Activated T-cell treated with anti-CD3 and anti-CD28 coated beads, Interleukin-2, amount 50 U/mL, for 4 hours (primary cell): ENCODE measurements around the gene IGFBP6. TPM values are rescaled to one million over a fixed set of nuclear protein-coding genes. Genes with fewer than 3 reads are reported as not detected.
A peak's percentile ranks its signal among the peaks of the same experiment; 100 is the strongest.

Experiments used
- ATAC-seq, 2 donors: fragments of 200-7000 bp; cut with Tn5 transposase; one replicate each; pipeline ENCODE4 v1.10.0; 2021
- DNase-seq: peaks from one replicate; pipeline ENCODE4 v3.0.0-alpha.2; 2020
- H3K27me3 Mint-ChIP-seq: one replicate; pipeline ENCODE4 v1.8.0; 2021; ENCODE audit warnings: low read depth, mixed read lengths
- H3K36me3 Mint-ChIP-seq: one replicate; pipeline ENCODE4 v1.8.0; 2022; ENCODE audit warnings: mixed read lengths; ENCODE audit not compliant: insufficient read depth
- H3K4me1 Mint-ChIP-seq: one replicate; pipeline ENCODE4 v1.8.0; 2021; ENCODE audit warnings: low read depth, mixed read lengths
- H3K4me3 Mint-ChIP-seq: one replicate; pipeline ENCODE4 v1.8.0; 2021; ENCODE audit warnings: mild to moderate bottlenecking, moderate library complexity, mixed read lengths
- H3K9me3 Mint-ChIP-seq: one replicate; pipeline ENCODE4 v1.8.0; 2021; ENCODE audit warnings: mixed read lengths
- total RNA-seq, 3 donors: library from RNA; stranded (reverse); gene quantifications; one replicate each; pipeline ENCODE4 v1.2.1, GENCODE V29; 2021

IGFBP6 gene
- total RNA-seq, 3 donors from 2014 or later = 0.29 to 0.43 (median 0.38) TPM

DNA sequence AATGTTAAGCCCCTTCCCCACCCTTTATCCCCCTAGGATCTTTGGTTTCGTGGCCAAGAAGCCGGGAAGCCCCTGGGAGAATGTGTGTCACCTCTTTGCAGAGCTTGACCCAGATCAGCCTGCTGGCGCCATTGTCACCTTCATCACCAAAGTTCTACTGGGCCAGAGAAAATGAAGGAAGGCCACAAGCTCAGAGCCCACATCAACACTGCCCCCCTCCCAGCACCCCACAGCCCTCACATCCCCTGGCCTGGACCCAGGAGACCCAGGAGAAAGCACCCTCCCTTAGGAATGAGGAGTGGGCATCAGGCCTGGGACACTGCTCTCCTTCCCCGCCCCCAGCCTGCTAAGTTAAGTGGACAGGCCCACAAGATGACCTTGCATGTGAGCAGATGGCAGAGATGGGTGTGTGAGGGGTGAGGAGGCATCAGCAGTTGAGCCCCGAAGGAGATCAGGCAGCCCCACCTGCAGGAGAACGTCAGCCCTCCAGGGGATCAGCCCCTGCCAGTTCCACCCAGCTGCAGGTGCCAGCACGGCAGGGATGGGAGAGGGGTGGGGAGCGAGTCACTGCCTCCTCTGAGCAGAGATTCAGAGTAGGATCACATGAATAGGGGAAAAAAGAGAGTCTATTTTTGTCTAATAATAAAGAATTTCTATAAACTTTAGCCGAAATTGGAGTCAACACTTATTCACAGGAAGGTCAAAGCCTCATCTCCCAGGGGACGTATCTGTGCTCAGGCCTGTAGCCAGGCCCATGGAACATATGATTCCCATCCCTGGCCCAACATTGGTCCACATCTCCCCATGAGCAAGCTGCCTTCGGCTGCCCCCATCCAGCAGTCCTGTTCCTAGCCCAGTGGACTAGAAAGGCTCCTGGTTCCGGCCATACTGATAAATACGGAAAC, 33.5 kb upstream of the IGFBP6 start:
- Mint-ChIP-seq H3K4me1 (peaks cover 5% of the 10 kb centered on the region), H3K27me3 (no peaks in the 10 kb centered on the region), H3K36me3 (peaks cover 13% of the 10 kb centered on the region), H3K4me3 (no peak overlapping the region), H3K9me3 (no peaks in the 10 kb centered on the region)
- ATAC-seq (no peak), DNase-seq (no peak)

DNA sequence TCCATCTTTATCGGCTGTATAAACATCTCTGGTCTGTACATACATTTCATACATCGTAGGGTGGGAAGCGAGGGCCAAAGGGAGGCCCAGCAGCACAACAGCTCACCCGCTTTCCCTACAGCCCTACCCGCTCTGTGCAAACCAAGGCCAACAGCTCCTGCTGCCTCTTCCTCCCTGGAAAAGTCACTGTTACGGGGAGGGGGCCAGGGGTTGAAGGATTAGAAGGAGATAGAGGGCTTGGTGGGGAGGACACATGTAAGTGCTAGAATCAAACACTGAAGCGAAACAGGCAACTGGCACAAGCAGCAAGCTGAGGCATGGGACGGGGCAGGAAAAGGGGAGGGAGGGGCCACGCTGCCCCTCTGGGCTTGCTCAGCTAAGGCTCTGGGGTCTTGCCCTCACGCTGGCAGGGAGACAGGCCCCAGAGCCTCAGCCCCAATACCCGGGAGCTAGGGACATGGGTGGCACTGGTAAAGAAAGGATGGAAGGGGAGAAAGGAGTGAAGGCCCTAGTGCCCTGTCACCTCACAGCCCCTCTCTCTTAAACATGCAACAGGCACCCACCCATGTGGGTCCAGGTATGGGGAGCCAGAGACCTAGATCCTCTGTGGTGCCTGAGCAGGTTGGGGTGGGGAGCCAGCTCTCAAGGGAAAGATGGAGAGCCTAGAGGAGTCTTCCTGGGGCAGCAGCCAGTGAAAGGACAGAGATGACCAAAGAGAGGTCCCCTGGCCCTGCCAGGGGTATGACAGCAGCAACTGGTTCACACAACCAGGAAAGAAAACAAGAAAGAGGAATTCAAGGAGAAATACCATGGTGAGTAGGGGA, 32.6 kb upstream of the IGFBP6 start:
- H3K4me3 Mint-ChIP-seq = no peak overlapping the region
- DNase-seq (no peak), ATAC-seq (no peak)
- H3K36me3 Mint-ChIP-seq = peaks cover 13% of the 10 kb centered on the region
- peaks cover 5% of the 10 kb centered on the region for H3K4me1 Mint-ChIP-seq
- no peaks in the 10 kb centered on the region for H3K9me3 Mint-ChIP-seq
- no peaks in the 10 kb centered on the region for H3K27me3 Mint-ChIP-seq

DNA sequence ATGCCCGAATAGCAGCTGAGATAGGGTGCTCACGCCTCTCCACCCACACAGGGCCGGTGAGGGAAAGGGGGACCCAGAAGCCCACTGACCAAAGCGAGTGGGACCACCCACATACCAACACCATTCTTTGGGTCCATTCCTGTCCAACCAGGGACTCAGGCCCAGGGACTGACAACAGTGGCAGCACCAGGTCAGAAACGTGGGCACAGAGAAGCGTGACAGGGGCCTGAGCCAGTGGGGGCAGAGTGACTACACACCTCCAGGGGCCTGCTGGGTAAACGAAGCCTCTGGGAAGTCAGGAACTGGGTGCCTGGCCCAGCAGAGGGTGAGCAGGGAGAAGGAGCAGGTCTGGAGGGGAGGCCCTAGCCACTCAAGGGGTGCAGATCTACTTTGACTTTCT, 32.0 kb upstream of the IGFBP6 start:
- no peak for DNase-seq
- no peak overlapping the region for H3K4me3 Mint-ChIP-seq
- peaks cover 5% of the 10 kb centered on the region for H3K4me1 Mint-ChIP-seq
- ATAC-seq = no peak
- no peaks in the 10 kb centered on the region for H3K27me3 Mint-ChIP-seq
- peaks cover 15% of the 10 kb centered on the region for H3K36me3 Mint-ChIP-seq
- H3K9me3 Mint-ChIP-seq = no peaks in the 10 kb centered on the region

DNA sequence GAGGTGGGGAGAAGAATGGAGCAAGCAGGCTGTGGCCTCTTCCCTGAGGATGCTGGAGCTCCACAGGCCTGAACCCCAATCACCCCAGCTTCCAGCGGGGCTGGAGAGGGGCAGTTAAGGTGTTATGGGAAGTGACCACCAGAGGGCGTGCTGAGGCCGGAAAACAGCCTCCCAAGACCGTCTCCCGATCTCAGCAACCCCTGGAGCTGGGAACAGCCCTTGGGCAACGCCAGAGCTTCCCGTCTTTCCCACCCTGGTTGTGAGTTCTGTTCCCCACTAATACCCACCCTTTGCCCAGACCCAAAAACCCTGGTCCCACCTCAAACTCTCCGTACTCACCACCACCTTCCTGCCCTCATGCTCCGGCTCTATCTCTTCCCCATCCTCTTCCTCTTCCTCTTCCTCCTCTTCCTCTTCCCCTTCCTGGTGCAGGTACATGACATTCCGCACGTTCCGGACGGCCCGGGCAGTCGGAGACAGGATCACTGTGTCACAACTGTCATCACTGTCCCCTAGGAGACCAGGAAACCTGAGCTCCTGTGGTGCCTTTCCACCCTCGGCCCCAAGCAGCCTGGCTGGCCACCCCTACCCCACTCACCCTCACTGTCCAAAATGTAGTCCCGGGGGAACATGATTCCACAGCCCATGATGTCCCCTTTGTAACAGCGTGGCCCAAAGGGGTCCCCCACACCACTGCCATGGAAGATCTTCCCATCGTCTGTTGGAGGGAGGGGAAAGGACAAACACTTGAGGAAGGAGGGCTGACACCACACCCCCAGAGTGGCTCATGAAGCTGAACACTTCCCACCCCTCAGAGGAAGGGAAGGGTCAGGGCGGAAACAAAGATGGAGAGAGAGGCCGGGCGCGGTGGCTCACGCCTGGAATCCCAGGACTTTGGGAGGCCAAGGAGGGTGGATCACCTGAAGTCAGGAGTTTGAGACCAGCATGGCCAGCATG, 31.2 kb upstream of the IGFBP6 start:
- no peak overlapping the region for H3K4me3 Mint-ChIP-seq
- ATAC-seq (peak; percentile 68 to 69), DNase-seq (peak; percentile 72)
- H3K4me1 Mint-ChIP-seq = peaks cover 5% of the 10 kb centered on the region
- H3K27me3 Mint-ChIP-seq = no peaks in the 10 kb centered on the region
- H3K36me3 Mint-ChIP-seq = peaks cover 17% of the 10 kb centered on the region
- H3K9me3 Mint-ChIP-seq = no peaks in the 10 kb centered on the region

DNA sequence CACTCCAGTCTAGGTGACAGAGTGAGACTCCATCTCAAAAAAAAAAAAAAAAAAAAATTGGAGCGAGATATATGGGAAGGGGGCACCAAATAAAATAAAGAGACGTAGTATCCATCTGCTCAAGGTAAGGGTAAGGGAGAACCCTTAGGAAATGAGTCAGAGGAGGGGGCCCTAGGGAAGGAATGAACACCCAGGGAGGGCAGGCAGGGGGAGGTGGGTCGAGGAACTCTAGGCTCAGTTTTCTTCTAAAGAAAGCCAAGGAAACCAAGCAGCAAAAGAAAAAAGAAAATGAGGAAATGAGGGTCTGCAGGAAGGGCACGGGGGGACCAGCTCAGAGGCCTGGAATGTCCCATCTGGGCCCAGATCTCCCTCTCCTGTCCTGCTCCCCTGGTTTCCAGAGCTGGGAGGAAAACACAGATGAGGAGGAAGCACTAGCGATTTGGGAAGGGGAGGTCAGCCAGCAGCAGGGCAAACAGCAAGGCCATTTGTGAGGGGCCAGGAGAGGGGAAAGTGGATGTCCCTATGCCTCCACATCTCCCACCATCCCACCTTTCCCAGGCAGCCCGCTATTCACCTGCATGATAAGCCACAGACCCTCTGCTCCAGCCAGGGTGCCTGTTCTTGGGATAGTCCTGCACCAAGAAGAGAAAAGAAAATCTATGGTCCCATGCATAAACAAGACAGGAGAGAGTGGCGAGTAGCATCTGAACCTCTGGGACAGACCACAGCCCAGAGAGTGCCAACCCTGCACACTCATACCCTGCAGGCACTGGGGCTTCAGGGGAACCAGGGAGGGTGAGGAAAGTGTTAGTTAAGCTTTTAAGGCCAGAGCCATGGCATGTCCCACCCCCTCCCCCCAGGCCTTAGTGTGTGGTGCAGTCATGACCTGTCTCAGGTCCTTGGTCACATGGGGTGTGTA, 30.1 kb upstream of the IGFBP6 start:
- DNase-seq (no peak), ATAC-seq (peak in 1 of 2 donors; percentile 19)
- Mint-ChIP-seq H3K4me1 (peaks cover 7% of the 10 kb centered on the region), H3K9me3 (no peaks in the 10 kb centered on the region), H3K4me3 (no peak overlapping the region), H3K36me3 (peaks cover 24% of the 10 kb centered on the region), H3K27me3 (no peaks in the 10 kb centered on the region)

DNA sequence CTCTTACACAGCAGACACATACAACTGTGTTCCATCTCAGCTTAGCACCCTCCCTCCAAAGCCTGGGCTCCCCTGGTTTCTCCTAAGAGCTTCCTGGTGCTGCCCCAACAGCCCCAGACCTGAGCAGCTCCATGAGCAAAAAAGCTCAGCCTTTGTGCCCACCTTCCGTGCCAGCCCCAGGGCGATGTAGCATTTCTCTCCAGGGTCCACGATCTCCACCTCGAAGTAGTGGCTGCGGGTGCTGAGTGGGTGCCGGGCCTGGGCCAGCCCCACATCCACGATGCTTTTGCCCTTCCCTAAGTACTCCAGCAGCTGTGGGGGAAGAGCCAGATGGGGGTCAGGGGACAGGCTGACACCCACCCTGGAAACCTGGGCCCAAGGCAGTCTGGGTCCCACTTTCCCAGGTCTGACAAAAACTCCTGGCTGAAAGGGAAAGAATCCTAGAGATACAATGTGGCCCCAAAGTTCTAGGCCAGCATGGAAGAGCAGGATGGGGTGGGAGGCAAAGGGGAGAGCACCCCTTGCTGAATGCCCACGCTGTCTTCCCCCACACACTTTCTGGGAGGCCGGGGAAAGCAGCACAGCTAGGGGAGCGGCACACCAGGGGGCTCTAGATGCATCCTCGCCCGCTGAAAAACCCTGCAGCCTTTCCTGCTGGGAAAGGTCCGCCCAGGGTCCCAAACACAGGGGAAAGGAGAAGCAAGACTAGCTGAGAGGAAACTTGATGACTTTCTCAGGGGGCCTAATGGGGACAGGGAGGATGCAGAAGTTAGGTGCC, 29.3 kb upstream of the IGFBP6 start:
- H3K36me3 Mint-ChIP-seq = peaks cover 25% of the 10 kb centered on the region
- H3K4me3 Mint-ChIP-seq = no peak overlapping the region
- no peaks in the 10 kb centered on the region for H3K9me3 Mint-ChIP-seq
- H3K4me1 Mint-ChIP-seq = peaks cover 10% of the 10 kb centered on the region
- no peak for DNase-seq
- no peaks in the 10 kb centered on the region for H3K27me3 Mint-ChIP-seq
- ATAC-seq = no peak

DNA sequence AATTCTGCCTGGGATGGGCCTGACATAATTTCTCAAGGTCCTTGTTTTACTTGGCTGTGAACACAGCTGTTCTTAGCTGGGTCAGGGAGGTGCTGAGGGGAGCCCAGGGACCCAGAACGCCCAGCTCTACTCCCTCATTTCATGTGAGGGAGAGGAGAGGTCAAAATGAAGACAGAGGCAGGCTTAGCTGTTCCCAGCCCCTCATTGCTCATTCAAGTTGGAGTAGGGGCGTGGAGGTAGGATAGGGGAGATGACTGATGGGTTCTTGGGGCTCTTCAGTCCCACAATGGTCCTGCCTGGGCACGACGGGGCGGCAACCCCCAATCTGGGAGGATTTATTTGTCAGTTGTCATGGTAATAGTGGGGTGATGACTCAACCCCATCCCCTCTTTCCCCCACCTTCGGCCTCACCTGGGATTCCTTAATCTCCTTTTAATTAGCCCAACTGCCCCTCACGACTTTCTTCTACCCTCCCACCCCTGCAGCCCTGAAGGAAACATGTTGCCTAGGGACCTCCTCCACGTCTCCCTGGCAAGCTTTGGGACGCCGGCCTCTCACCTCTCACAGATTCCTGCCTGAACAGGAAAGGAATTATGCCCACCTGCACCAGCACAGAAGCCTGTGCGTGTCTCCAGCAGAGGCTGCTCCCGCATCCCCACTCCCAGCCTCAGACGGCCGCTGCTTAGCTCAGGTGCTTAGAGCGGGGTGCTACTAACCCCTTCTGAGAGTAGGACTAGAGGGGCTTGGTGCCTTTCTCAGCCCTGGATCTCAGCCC, 28.5 kb upstream of the IGFBP6 start:
- H3K4me3 Mint-ChIP-seq = no peak overlapping the region
- no peak for DNase-seq
- no peak for ATAC-seq
- H3K36me3 Mint-ChIP-seq = peaks cover 25% of the 10 kb centered on the region
- H3K27me3 Mint-ChIP-seq = no peaks in the 10 kb centered on the region
- peaks cover 10% of the 10 kb centered on the region for H3K4me1 Mint-ChIP-seq
- H3K9me3 Mint-ChIP-seq = no peaks in the 10 kb centered on the region

DNA sequence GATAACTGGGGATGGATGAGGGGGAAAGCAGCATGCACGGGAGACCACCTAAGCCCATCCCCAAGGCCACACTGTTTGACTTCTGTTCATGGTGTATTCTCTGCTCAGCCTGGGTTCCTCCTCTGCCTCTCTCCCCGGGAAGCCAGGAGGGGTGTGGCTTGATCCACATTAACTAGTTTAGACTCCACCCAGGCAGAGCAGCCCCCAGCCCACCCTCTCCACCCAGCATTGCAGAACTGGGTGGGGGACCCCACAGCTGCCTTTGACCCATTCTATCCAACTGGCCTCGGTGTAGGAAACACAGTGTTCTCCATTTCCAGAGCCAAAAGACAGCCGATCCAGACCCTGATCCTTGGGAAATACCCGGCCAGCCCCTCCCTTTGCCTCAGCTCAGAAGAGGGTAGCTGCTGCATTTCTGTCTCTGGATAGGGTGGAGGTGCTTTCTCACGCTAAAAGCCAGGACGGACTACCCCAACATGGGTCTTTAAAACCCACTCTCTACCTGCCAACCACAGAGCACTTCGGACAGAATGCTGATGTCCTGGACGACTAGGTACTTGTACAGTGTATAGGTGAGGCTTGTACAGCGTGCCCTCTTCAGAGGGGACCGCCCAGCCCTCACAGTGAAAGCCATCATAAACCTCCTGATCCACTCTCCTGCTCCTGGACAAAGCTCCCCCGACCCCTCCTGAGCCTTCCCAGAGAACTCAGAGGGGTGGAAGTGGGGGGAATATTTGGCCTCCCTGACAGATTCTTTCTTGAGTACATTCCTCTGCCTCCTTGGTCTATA, 27.7 kb upstream of the IGFBP6 start:
- H3K27me3 Mint-ChIP-seq = no peaks in the 10 kb centered on the region
- H3K4me3 Mint-ChIP-seq = no peak overlapping the region
- H3K36me3 Mint-ChIP-seq = peaks cover 32% of the 10 kb centered on the region
- H3K4me1 Mint-ChIP-seq = peaks cover 18% of the 10 kb centered on the region
- ATAC-seq (no peak), DNase-seq (no peak)
- H3K9me3 Mint-ChIP-seq = no peaks in the 10 kb centered on the region

DNA sequence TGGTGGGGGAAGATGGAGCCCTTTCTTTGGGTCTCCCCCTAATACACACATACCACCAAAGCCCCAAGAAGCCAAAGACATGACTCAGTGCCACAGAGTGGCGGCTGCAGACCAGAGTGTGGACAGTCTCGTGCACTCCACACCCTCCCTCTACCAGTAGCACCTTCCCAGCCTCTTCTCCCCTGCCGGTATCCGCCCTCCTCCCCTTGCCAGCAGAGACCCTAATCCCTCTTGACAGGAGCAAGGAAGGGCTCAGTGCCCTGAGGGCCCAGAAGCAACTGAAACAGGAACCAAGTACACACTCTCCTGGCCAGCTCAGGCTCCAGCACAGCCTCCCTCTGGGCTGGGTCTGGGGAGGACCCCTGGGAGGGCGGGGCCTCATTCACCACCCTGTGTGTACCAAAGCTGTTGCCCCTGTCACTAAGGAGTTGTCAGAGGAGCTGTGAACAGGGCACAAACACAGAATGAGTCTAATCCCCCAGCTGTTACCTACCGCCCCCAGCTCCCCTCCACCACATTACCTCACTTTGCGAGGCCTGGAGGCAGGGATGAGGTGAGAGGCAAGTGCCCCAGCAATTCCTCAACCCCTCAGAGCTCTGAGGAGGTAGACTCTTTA, 26.5 kb upstream of the IGFBP6 start:
- peaks cover 19% of the 10 kb centered on the region for H3K4me1 Mint-ChIP-seq
- H3K27me3 Mint-ChIP-seq = no peaks in the 10 kb centered on the region
- DNase-seq (no peak), ATAC-seq (no peak)
- peaks cover 34% of the 10 kb centered on the region for H3K36me3 Mint-ChIP-seq
- H3K4me3 Mint-ChIP-seq = no peak overlapping the region
- H3K9me3 Mint-ChIP-seq = no peaks in the 10 kb centered on the region

DNA sequence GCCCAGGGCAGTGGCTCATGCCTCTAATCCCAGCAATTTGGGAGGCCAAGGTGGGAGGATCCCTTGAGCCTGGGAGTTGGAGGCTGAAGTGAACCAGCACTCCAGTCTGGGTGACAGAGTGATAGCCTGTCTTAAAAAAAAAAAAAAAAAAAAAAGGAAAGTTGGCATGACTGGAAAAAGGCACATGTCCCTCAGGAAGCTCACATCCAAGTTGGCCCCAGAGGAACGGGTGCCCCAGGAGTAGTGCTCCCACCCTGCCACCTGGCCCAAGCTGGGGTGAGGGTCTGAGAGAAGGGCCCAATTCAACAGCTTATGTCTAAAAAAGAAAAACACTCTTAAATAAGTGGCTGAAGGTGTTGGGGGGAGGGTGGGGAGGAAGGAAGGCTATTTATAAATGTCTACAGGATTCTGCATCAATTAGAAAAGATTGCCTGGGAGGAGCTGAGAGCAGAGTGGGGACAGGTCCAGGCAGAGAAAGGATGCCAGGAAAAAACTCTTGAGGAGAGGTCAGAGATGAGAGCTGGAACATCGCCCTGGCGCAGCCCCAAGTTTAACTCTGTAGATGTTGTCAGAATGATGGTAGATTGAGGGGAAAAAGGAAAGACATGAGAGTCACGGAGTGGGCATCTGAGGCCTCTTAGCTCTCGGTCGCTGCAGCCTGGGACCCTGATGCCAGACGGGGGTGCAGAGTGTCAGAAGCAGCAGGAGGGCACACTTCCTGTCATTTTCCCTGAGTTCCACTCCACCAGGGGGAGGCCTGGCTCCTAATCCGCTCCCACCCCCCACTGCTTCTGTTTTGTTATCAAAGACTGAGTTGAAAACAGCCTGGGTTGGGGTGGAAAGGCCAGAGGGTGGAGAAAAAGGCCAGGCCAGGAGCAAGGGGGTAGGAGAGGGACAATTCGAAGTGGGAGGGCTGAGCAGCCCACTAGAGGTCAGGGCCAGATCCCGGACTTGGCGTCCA, 25.6 kb upstream of the IGFBP6 start:
- peaks cover 19% of the 10 kb centered on the region for H3K4me1 Mint-ChIP-seq
- no peak for DNase-seq
- H3K4me3 Mint-ChIP-seq = no peak overlapping the region
- H3K36me3 Mint-ChIP-seq = peaks cover 40% of the 10 kb centered on the region
- no peak for ATAC-seq
- no peaks in the 10 kb centered on the region for H3K9me3 Mint-ChIP-seq
- H3K27me3 Mint-ChIP-seq = no peaks in the 10 kb centered on the region
